Smooth muscle cell of the brain vasculature (primary cell): ENCODE results near the gene CAPN5.

Experiments used
- DNase-seq: peaks from one replicate; pipeline ENCODE4 v3.0.0-alpha.2; 2012; ENCODE audit warnings: low read depth, low spot score

Gene CAPN5

DNA sequence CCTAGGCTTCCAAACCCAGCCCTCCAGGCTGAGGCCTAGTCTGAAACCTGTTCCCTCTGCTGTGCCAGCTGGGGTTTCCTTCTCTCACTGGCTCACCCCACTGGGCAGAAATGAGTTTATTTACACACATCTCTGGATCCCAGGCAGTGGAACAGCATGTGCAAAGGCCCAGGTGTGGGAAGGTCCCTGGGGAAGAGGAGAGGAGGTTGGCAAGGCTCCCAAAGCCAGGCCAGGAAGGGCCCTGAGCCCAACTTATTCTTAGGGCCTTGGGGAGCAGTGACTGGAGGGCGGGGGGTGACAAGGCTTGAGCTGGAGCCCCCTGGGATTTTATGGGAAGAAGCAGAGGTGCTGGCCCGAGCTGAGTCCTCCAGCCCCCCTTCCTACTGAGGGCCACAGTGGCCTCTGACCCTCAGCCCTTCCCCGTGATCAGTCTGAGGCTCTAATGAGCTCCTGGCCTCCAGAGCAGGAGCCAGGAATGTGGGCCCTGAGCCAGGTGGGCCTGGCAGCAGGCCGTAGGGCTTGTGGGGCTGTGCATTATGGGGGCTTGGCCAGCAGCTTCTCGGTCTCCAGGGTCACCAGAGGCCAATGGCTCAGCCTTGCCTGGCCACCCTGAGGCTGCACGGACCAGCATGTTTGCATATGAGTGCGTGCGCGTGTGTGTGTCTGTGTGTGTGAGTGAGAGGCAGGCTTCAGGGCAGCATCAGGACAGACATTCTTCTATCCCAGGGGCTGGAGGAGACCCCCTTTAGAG lies 64.2 kb downstream of the CAPN5 start:
- DNase-seq = no peak

- DNase-seq = no peak
Observed at GRCh38 chr11:77131560-77131959, 64.8 kb downstream of the CAPN5 start.

DNA sequence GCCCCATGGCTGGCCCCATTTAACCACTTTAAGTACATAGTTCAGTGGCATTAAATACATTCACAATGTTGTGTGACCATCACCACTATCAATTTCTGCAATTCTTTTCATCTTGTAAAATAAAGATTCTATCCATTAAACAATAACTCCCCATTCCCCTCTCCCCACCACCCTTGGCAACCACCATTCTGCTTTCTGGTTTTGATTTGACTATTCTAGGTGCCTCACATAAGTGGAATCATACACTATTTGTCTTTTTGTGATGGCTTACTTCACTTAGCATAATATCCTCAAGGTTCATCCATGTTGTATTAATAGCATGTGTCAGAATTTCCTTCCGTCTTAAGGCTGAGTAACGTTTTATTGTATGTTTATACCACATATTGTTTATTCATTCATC lies 68.3 kb downstream of the CAPN5 start:
- DNase-seq = no peak

- DNase-seq = no peak
Observed at GRCh38 chr11:77136074-77136473, 69.3 kb downstream of the CAPN5 start.

DNA sequence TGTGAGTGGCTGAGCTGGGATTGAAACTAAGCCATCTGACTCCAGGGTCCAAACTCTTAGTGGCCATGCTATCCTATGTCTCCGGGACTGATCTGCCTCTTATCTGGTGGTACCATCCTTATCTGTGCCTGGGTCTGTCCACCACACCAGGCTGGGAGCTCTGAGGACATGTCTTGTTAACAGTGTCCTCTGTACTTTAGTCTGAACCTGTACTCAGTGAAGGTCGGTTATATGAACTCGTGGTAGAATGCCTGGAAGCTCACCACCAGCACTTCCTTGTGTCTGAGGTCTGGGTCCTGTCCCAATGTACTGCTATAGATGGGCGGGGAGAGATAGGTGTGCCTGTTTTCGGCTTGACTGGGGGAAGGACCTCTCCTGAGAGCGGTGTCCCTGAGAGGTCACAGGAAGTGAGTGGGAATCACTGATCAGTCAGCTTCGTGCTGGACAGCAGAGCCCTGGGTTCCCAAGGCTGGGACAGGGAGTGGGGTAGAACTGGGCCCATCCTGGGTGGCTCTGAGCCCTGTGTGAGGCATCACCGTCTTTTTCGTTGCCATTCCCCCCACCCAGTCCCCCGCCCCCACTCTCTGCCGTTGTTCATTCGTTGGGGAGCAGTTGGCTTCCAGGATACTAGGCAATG lies 70.1 kb downstream of the CAPN5 start:
- DNase-seq = no peak

DNA sequence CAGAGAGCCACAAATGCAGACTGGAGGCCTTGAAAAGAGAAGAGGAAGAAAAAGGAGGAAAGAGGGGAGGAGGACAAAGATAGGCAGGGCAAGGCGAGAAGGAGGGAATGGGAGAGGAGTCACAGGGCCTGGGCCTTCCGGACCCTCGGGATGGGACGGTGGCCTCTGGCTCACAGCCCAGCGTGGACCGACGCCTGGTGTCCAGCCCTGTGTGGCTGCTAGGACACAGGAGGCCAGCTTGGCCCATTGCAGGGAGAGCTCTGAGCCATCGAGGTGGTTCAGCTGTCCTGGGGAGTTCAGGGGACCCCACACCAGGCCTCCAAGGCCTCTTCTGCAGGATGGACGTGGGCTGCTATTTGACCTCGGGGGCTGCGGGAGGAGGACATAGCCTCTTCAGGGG lies 70.7 kb downstream of the CAPN5 start:
- DNase-seq = no peak

- no peak for DNase-seq
Observed at GRCh38 chr11:77138106-77138649, 71.4 kb downstream of the CAPN5 start.

DNA sequence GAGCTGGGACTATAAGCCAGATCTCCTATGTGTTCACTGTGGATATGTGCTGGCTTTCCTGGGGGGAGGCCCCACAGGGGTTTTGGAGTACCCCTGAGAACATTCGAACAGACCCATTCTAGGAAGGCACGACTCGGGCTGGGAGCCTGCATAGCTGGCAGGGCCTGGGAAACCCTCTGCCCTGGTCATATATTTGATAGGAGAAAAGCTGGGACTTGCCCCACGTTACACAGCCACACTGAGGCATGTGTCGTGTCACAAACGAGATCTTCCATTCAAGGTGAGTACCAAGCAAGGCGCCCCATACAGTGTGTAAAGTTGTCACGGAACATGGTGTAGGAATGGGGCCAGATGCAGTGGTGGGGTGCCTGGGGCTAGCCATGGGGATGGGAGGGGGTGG lies 72.4 kb downstream of the CAPN5 start:
- DNase-seq = no peak

- DNase-seq = no peak
Observed at GRCh38 chr11:77140231-77140851, 73.6 kb downstream of the CAPN5 start.

DNA sequence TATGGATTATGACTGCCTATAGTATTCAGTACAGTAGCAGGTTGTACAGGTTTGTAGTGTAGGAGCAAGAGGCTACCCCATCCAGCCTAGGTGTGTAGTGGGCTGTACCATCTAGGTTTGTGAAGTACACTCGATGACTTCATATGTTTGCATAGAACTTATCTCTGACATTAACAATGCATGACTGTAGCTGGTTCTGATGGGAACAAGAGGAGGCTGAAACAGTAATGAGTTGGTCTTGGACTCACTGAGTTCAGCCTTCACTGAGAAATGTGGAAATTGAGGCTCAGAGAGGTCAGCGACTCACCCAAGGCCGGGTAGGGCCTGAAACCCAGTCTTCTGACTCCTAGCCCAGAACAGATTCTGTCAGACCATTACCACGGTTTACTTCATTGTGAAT lies 74.3 kb downstream of the CAPN5 start:
- no peak for DNase-seq

GRCh38 chr11:77141475-77141874 lies 74.7 kb downstream of the CAPN5 start:
- DNase-seq = no peak

- DNase-seq = no peak
Observed at GRCh38 chr11:77142091-77142975, 75.6 kb downstream of the CAPN5 start.

GRCh38 chr11:77143405-77144020 lies 76.7 kb downstream of the CAPN5 start:
- DNase-seq = no peak

GRCh38 chr11:77144196-77144856 lies 77.6 kb downstream of the CAPN5 start:
- DNase-seq = no peak

- no peak for DNase-seq
Observed at GRCh38 chr11:77144857-77145428, 78.2 kb downstream of the CAPN5 start.

GRCh38 chr11:77146261-77147035 lies 79.7 kb downstream of the CAPN5 start:
- no peak for DNase-seq

GRCh38 chr11:77147036-77147315 lies 80.2 kb downstream of the CAPN5 start:
- DNase-seq = no peak

- peak; percentile 43 for DNase-seq
Observed at GRCh38 chr11:77147668-77148321, 81.0 kb downstream of the CAPN5 start.
